ENCODE data around the gene ADM.

GRCh38 chr11:10295064-10295901, 9.6 kb upstream of the ADM start:
- TF ChIP-seq FOXA1 (IDR thresholded peaks at IDR 0.05) (no peak), FOXM1 (IDR thresholded peaks at IDR 0.05; ENCODE audit: borderline replicate concordance) (no peak)

Data from HEK293T (cell line).